PC-3 (cell line): Measurements from ENCODE around the gene JAZF1. TPM values are rescaled to one million over a fixed set of nuclear protein-coding genes. Genes with fewer than 3 reads are reported as not detected.
A peak's percentile ranks its signal among the peaks of the same experiment; 100 is the strongest.

Experiments used
- ATAC-seq: fragments of 200-7000 bp; cut with Tn5 transposase; 2 replicates; pipeline ENCODE4 v1.9.1; 2020; ENCODE audit warnings: mild to moderate bottlenecking, moderate library complexity
- BruUV-seq: library from RNA; stranded (reverse); fragments of 400-500 nt; replicated peaks from 2 replicates; lab custom pipeline; 2021; lab: Mats Ljungman, UMichigan
- CTCF ChIA-PET: fragments of 300-600 bp; sonication (Branson Sonifier 250); formaldehyde crosslinking; loops from one replicate; lab custom pipeline; 2022; ENCODE audit warnings: antibody characterized with exemption; lab: Charles Lee
- POLR2A ChIA-PET: fragments of 300-600 bp; sonication (Branson Sonifier 250); formaldehyde crosslinking; loops from one replicate; lab custom pipeline; 2022; ENCODE audit warnings: antibody characterized with exemption; ENCODE audit not compliant: unreplicated experiment; lab: Charles Lee
- DNase-seq: peaks from one replicate; pipeline ENCODE4 v3.0.0-alpha.2; 2015
- H2AFZ ChIP-seq: fragments of 300-600 bp; sonication (generic); 2 replicates; pipeline ENCODE4 v1.6.0; 2016; ENCODE audit warnings: antibody characterized with exemption, low read length
- H3F3A ChIP-seq: fragments of 300-600 bp; sonication (generic); one replicate; pipeline ENCODE4 v1.6.0; 2017; ENCODE audit warnings: antibody characterized with exemption, low read length, control low read depth, mild to moderate bottlenecking; ENCODE audit not compliant: unreplicated experiment
- H3K27ac ChIP-seq: fragments of 300-600 bp; sonication (generic); 2 replicates; pipeline ENCODE4 v1.5.1; 2016; ENCODE audit warnings: mild to moderate bottlenecking, low read length
- H3K27me3 ChIP-seq: fragments of 300-600 bp; sonication (generic); 2 replicates; pipeline ENCODE4 v1.6.1; 2016; ENCODE audit warnings: low read length, mixed read lengths
- H3K36me3 ChIP-seq: fragments of 300-600 bp; sonication (generic); 2 replicates; pipeline ENCODE4 v1.6.1; 2016; ENCODE audit warnings: low read depth, mixed run types, low read length, mixed read lengths
- H3K4me1 ChIP-seq: fragments of 300-600 bp; sonication (generic); 2 replicates; pipeline ENCODE4 v1.5.1; 2016; ENCODE audit warnings: low read length; ENCODE audit not compliant: insufficient read depth
- H3K4me2 ChIP-seq: fragments of 300-600 bp; sonication (generic); 2 replicates; pipeline ENCODE4 v1.6.0; 2016; ENCODE audit warnings: low read length
- H3K4me3 ChIP-seq: fragments of 300-600 bp; sonication (generic); 2 replicates; pipeline ENCODE4 v1.5.1; 2016; ENCODE audit warnings: mild to moderate bottlenecking, low read length, mixed read lengths
- H3K79me2 ChIP-seq: fragments of 300-600 bp; sonication (generic); 2 replicates; pipeline ENCODE4 v1.6.1; 2017; ENCODE audit warnings: low read length, mixed read lengths
- H3K9ac ChIP-seq: fragments of 300-600 bp; sonication (generic); 2 replicates; pipeline ENCODE4 v1.6.0; 2016; ENCODE audit warnings: mild to moderate bottlenecking, low read length
- H3K9me2 ChIP-seq: fragments of 300-600 bp; sonication (generic); replicated peaks from 2 replicates; pipeline ENCODE4 v1.6.1; 2016; ENCODE audit warnings: mixed run types, low read length, mixed read lengths
- H3K9me3 ChIP-seq: fragments of 300-600 bp; sonication (generic); 2 replicates; pipeline ENCODE4 v1.6.1; 2016; ENCODE audit warnings: low read length, mixed read lengths
- H4K20me1 ChIP-seq: fragments of 300-600 bp; sonication (generic); 2 replicates; pipeline ENCODE4 v1.6.1; 2016; ENCODE audit warnings: low read length, mixed read lengths
- EZH2 ChIP-seq: fragments of 300-600 bp; sonication (generic); IDR thresholded peaks from one replicate; pipeline ENCODE4 v1.6.1; 2017; ENCODE audit warnings: antibody characterized with exemption, mild to moderate bottlenecking, low read length; ENCODE audit not compliant: unreplicated experiment
- EZH2phosphoT487 ChIP-seq: fragments of 300-600 bp; sonication (generic); IDR thresholded peaks from 2 replicates; pipeline ENCODE4 v1.6.1; 2018; ENCODE audit warnings: mild to moderate bottlenecking, antibody characterized with exemption, low read length, borderline replicate concordance
- intact Hi-C: fragments of 100-400 bp; cut with micrococcal nuclease; formaldehyde crosslinking; loops from 2 replicates; pipeline ENCODE4 v1.9.0; 2023
- total RNA-seq: library from RNA; depleted of rRNA; stranded (reverse); fragments of >200 nt; gene quantifications from 2 replicates; pipeline ENCODE4 v1.2.3, GENCODE V29; 2014
- TF ChIP-seq, protein P1 (sequence below): fragments of 300-600 bp; sonication (generic); conservative IDR thresholded peaks from 2 replicates; pipeline ENCODE4 v1.5.1; 2017; ENCODE audit warnings: antibody characterized with exemption, low read depth, mild to moderate bottlenecking, low read length

JAZF1 gene
- total RNA-seq, 1 experiment from 2014 or later, result 2.3 TPM

DNA sequence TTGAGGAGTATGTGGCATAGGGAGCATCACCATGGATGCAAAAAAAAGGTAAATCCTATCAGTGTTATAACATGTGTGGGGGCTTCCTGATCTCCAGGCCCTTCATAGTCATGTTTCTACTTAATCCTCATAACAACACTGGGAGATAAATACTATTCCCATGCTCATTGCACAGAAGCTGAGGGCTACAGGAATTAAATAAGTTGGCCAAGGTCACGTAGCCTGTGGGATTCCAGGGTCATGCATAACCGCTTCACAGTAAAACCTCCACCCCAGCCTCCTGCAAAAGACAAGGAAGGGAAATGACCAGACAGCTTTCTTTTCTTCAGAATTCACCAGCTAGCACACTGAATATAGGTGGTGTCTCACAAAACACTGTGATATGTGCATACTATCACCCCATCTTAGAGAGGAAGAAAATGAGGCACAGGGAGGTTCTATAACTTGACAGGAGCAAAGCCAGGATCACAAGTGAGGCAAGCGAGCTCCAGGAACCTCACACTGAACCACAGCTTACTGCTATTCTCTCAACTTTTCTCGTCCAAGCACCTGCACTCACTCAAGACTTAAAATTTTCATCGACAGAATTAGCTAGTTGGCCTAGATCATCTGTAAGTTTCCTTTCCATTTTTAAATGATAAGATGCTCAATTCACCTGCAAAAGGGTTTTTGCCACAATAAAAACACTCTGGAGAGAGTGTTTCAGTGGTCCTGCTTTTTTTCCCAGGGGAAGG is 13.4 kb downstream of the JAZF1 start:
- H3K4me1 ChIP-seq, result peaks cover 30% of the 10 kb centered on the region
- TF ChIP-seq, protein P1, sequence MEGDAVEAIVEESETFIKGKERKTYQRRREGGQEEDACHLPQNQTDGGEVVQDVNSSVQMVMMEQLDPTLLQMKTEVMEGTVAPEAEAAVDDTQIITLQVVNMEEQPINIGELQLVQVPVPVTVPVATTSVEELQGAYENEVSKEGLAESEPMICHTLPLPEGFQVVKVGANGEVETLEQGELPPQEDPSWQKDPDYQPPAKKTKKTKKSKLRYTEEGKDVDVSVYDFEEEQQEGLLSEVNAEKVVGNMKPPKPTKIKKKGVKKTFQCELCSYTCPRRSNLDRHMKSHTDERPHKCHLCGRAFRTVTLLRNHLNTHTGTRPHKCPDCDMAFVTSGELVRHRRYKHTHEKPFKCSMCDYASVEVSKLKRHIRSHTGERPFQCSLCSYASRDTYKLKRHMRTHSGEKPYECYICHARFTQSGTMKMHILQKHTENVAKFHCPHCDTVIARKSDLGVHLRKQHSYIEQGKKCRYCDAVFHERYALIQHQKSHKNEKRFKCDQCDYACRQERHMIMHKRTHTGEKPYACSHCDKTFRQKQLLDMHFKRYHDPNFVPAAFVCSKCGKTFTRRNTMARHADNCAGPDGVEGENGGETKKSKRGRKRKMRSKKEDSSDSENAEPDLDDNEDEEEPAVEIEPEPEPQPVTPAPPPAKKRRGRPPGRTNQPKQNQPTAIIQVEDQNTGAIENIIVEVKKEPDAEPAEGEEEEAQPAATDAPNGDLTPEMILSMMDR, result no peak
- TF ChIP-seq EZH2phosphoT487, result no peak
- TF ChIP-seq EZH2, result no peak
- no peak for DNase-seq
- intact Hi-C loops, result loop anchor here (5.0 kb wide), 1 partner anchor 70 kb away; no protein-coding TSS in a partner anchor
- no peak overlapping the region for H3K4me3 ChIP-seq
- H2AFZ ChIP-seq, result no peak overlapping the region
- no peaks in the 10 kb centered on the region for H3K27me3 ChIP-seq
- no peaks in the 10 kb centered on the region for H4K20me1 ChIP-seq
- no peaks in the 10 kb centered on the region for H3K36me3 ChIP-seq
- POLR2A ChIA-PET, result no interaction called here
- no peaks in the 10 kb centered on the region for H3K9me3 ChIP-seq
- 0 out of 2 replicates have a peak, but pooled peaks cover 4% of the 10 kb centered on the region for H3K79me2 ChIP-seq
- H3K9ac ChIP-seq, result no peak overlapping the region
- H3K27ac ChIP-seq, result 0 out of 2 replicates have a peak overlapping the region, but pooled peaks have one; percentile 5
- H3F3A ChIP-seq, result peaks cover 4% of the 10 kb centered on the region
- H3K4me2 ChIP-seq, result peak overlapping the region; percentile 16
- no TSS peak for BruUV-seq
- CTCF ChIA-PET, result no interaction called here
- H3K9me2 ChIP-seq, result no peaks in the 10 kb centered on the region
- ATAC-seq, result no peak; the same call in 1 of the 2 replicates

DNA sequence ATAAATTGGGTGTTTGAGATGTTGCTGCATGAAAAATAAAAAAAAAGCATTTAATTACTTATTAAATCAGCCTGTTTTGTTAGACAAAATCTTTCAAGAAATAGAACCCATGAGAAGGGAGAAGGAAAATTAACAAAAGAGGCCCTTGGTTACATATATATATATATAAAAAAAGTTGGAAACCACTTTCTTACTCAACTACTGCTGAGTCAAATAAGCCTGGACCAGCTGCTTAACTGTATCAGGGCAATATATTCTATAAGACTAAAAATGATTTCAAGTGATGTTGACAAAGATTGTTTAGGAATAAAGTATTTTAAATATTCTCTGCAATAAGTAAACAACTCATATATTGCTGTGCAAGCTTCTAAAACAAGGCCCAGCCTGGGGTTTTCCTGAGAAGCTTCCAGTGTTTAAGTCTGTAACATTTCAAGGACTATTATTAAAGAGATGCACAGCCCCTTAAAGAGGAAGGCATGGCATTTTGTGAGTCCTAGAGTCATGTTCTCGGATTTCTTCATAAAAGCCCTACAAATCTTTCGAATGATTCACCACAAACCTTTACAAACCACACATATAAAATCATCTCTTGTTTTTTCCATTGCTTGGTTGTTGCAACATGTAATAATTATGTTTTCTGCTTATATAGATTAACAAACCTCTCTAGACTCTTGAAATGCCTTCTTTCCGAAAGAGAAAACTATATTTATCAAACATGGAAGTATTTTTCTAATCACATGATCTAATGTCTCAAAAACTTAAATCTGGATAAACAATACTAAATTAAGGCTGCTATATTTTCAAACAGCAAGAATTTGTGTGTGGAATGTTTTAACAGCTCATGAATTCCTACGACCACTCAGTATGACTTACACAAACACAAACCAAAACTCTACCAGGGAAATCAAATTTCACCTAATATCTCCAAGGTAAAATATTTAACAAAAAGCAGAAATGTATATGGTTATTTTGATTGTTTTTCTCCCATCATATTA is 14.3 kb downstream of the JAZF1 start:
- peaks cover 4% of the 10 kb centered on the region for H3F3A ChIP-seq
- peak; percentile 66 for DNase-seq
- H3K9me2 ChIP-seq, result no peaks in the 10 kb centered on the region
- TF ChIP-seq, protein P1, result no peak
- no peak for TF ChIP-seq EZH2
- no peak for TF ChIP-seq EZH2phosphoT487
- peak overlapping the region; percentile 27 for H3K4me2 ChIP-seq
- ATAC-seq, result peak; percentile 93
- no peaks in the 10 kb centered on the region for H3K27me3 ChIP-seq
- POLR2A ChIA-PET, result interaction anchor here (0.6 kb wide), 1 partner anchor 14 kb away, joined by 6 read pairs; no protein-coding TSS in a partner anchor
- peak overlapping the region; percentile 5; the same call in 1 of the 2 replicates for H3K27ac ChIP-seq
- H3K9ac ChIP-seq, result no peak overlapping the region
- TSS peak; percentile 81 for BruUV-seq
- H3K9me3 ChIP-seq, result no peaks in the 10 kb centered on the region
- intact Hi-C loops, result loop anchor here (5.0 kb wide), 1 partner anchor 69 kb away; no protein-coding TSS in a partner anchor
- CTCF ChIA-PET, result no interaction called here
- no peaks in the 10 kb centered on the region for H4K20me1 ChIP-seq
- H3K4me1 ChIP-seq, result peaks cover 30% of the 10 kb centered on the region
- no peaks in the 10 kb centered on the region for H3K36me3 ChIP-seq
- no peak overlapping the region for H3K4me3 ChIP-seq
- no peak overlapping the region for H2AFZ ChIP-seq
- H3K79me2 ChIP-seq, result 0 out of 2 replicates have a peak, but pooled peaks cover 4% of the 10 kb centered on the region
